ENCODE data around the gene ELP2.
"Not testable (repeated sequence)": the region's sequence is repeated elsewhere in the genome, so short reads cannot be mapped to it uniquely, and the experiment has no call there.

Gene ELP2

DNA sequence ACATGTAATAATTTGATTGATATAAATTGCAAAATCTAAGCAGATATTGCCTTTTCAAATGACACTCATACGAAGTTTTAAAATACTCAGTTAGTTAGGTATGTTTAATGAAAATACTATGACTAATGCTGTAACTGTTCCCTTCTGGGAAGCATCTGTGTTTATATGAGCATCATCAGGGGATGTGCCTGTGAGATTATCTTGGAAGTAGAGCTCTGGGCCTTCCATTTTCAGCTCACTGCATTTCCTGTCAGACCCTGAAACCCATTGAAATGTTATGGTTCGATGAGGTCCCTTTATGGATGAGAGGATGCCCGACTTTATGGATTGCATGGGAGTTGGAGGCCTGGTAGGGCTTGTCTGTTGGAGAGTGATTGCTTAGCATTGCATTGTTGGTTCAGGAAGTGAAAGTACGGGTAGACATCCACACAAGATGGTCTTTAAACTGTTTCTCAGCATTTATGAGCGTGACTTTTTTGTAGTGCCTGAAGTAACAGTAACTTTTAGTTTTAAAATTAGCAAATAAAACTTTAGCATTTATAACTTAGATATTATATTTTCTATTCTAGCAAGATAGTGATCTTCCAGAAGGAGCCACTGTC lies 28.7 kb downstream of the ELP2 start:
- no peak for DNase-seq (ENCODE audit: low read depth)

DNA sequence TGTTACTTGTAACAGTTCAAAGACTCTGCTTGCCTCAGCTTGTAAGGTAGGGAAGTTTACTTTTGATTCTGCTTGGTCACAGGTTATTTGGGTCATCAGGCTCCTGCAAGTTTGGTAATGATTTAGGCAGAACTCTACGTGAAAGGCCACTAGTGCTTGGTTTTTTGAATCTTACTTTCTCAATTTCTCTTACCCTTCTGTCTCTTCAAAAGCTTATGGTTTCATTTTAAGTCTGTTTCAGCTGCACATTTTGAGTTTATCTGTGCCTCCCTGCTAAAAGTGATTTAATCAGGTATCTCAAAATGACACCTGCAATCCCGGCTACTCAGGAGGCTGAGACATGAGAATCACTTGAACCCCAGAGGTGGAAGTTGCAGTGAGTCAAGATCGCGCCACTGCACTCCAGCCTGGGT lies 31.3 kb downstream of the ELP2 start:
- no peak for DNase-seq (ENCODE audit: low read depth)

DNA sequence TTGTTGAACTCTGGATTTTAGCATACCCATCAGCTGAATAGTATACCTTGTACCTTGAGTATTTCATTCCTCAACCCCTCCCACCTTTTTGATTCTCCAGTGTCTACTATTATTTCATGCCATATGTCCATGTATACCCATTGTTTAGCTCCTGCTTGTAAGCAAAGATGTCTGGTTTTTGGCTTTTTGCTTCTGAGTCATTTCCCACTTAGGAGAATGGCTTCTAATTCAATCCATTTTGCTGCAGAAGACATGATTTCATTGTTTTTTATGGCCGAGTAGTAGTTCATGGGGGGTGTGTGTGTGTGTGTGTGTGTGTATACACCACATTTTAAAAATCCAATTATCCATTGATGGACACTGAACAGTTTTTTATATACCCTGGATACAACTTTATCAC lies 33.3 kb downstream of the ELP2 start:
- DNase-seq (ENCODE audit: low read depth): no peak

DNA sequence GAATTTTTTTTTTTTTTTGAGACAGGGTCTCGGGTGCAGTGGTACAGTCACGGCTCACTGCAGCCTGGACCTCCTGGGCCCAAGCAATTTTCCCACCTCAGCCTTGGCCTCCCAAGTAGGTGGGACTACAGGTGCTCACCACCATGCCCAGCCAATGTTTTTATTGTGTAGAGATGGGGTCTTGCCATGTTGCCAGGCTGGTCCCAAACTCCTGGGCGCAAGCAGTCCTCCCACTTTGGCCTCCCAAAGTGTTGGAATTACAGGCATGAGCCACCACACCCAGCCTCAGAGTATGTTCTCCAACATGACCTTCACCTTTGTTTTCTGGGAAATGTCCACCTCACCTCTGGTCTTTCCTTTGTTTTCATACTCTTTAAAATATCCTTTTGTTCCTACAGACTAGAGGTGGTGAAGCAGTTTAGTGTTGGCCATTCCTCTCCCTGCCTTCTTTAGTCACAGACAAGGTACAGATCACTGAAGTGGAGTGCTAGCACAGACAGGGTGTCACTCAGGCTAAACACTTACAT lies 38.1 kb downstream of the ELP2 start:
- DNase-seq (ENCODE audit: low read depth): no peak

DNA sequence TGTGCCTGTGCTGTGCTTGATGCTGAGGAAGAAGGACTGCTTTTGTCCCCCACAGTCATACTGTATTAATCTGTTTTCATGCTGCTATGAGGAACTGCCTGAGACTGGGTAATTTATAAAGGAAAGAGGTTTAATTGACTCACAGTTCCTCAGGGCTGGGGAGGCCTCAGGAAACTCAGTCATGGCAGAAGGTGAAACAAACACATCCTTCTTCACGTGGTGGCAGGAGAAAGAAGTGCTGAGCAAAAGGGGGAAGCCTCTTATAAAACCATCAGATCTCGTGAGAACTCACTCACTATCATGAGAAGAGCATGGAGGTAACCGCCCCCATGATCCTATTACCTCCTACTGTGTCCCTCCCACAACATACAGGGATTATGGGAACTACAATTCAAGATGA lies 38.6 kb downstream of the ELP2 start:
- DNase-seq (ENCODE audit: low read depth): not testable (repeated sequence)

DNA sequence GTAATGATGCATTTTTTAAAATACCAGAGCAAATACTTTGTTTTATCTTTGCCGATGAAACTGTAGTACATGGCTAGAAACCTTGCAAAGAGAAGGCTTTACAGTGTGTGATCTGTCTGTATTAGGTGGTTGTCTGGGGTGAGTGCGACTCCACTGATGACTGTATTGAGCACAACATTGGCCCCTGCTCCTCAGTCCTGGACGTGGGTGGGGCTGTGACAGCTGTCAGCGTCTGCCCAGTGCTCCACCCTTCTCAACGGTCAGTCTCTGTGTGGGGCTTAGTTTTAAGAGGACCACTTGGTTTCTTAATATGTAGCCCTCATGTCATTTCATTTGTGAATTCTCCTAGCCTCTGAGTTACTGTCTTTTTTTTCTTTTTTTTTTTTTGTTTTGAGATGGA lies 40.2 kb downstream of the ELP2 start:
- DNase-seq (ENCODE audit: low read depth): no peak

DNA sequence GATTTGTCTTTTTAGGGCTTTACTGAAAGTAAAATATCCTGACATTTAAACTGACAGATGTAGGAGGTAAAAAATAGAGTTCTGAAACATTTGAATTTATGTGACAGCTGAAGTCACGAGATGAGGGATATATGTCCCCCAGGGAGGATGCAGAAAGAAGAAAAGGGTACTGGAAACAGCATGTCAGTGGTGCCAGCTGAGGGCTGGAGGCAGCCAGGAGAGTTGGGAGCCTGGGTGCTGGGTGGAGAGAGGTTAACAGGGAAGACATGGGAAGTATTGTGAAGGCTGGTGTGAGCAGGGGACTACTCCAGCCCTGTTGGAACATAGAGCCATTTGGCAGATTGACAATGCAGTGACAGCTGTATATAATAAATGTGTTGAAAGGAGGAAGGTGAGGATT lies 45.8 kb downstream of the ELP2 start:
- no peak for DNase-seq (ENCODE audit: low read depth)

DNA sequence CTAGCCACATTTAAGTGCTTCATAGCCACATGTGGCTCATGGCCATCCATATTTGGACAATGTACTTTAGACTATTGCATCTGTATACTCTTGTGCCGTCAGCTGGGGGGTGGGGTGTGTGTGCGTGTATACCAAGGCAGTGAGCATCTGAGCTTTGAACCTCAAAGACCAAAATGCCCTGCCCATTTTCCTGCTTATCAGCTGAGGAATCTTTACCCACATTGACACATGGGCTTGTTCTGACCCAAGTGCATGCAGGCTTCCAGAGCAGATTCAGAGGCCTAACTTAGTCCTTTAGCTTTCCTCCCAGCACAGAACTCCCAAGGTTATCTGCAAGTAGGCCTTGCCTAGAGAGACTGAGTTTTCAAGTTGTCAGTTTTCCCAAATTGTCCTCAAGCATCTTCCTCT lies 46.5 kb downstream of the ELP2 start:
- no peak for DNase-seq (ENCODE audit: low read depth)

DNA sequence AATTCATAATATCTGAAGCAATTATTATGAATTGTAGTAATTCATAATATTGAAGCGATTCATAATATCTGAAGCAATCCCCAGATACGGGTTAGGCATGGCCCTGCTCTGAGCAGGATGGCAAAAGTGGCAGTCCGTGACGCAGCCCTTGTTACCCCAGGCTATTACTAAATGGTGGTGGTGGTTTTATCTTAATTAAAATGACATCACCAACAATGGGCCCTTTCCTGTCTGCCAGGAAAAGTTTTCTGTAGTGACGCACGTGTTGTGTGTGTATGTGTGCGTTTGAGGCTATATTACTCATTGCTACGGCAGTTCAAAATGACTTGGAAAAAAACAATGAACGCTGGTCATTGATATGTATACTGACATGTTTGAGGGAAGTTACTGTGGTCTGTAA lies 47.0 kb downstream of the ELP2 start:
- no peak for DNase-seq (ENCODE audit: low read depth)

DNA sequence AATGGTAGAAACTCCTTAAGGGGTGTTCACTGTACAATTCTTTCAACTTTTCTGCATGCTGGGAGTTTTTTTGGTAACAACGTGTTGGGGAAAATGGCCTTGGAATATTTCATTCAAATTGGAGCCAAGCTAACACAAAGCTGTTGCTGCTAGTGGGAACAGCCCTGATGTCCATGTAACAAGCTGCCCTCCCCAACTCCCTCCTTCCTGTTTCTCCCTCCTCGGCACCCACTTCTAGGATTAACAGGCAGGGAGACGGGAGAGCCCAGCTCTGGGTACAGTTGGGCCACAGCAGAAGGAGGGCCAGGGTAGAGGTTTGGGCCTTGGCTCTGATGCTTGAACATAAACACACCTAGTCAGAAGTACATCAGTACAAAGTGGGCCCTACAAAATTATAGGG lies 48.2 kb downstream of the ELP2 start:
- DNase-seq (ENCODE audit: low read depth): no peak

DNA sequence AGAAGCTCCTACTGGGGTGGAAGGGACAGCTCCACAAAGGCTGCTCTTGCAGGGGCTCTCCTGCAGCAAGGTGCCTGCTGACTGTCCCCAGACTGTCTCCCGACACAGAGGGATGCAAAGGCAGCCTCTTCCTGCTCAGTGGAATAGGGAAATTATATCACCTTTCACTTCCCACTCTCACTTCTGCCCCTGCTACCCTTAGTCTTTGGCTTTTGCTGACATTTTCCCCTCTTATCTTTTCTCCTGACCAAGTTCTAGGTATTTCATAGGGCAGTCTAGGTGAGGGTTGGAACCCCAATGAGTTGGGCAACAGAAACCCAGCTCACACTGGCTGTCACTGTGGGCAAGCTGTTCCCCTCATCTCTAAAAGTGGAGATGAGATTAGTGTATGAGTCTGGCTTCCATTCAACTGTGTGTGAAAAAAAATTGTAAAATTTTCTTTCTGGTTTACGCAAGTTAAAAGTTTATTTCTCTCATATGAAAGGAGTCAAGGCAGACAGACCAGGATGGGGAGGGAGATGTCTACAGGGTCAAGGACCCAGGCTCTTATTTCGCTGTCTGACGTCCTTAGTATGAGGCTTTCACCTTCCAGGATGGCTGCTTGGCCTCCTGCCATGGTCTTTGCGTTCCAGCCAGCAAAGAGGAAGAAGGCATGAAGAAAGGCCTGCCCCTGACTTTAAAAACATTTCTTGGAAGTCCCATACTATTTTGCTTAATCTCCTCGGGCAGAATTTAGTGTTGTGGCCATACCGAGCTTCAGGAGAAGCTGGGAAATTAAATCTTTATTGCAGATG lies 50.1 kb downstream of the ELP2 start:
- no peak for DNase-seq (ENCODE audit: low read depth)

DNA sequence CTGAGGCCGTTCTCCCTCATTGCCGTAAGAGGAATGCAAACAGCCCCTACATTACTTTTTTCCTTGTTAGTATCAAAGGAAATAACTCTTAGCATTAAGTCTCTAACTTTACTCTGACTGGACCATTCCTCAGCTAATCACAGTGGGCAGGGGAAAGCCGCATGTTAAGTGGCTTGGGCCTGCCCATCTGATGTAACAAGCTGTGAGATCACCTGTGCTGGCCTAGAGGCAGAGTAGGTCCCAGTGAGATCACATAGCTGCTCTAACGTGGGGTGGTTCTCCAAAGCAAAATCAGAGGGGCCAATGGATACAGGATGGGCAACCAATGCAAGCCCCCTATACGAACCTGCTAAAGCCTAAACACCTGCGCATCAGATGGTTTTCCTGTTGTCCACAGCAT lies 51.7 kb downstream of the ELP2 start:
- no peak for DNase-seq (ENCODE audit: low read depth)

DNA sequence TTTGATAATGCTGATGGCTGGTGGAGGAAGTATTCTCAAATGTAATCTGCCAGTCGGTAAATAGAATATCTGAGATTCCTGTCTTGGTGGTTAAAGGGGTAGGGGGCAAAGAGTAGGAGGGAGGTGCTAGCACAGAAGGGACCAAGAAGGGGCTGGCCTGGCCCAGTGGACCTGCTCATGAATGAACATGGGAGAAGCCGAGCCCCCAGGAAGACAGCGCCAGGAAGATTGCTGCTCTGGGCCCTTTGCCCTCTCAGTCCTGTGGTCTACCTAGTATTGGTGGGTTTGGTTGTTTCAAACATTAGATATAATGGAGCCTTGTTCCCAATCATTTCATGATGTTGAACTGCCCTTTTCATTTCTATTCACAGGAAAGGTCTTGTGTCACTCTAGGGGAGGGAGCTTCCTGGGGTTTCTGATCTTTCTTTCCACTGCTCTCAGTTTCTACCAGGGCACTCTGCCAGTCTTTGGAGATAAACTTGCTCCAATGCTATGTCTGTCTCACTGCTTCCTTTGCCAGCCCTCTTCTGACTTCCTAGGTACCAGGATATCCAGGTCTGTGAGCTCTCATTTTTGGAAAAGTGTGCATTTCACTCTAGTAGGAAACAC lies 52.3 kb downstream of the ELP2 start:
- no peak for DNase-seq (ENCODE audit: low read depth)

DNA sequence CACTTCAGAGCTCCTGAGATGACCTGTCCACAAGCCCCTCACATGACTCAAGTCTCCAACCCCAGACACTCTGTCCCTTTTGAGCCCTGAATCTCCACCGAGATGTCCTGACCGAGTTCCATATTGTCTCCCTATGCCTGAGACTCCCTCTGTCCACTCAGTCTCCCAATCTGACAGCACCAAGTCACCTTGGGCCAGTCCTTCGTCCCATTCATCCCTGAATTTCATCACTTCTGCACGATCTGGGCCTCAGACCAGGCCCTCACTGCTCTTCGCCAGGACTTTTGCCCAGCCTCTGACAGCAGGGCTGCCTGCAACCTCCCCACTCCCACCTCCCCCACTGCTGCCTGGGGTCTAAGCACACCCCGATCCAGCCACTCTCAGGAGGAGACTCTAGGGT lies 53.3 kb downstream of the ELP2 start:
- no peak for DNase-seq (ENCODE audit: low read depth)

DNA sequence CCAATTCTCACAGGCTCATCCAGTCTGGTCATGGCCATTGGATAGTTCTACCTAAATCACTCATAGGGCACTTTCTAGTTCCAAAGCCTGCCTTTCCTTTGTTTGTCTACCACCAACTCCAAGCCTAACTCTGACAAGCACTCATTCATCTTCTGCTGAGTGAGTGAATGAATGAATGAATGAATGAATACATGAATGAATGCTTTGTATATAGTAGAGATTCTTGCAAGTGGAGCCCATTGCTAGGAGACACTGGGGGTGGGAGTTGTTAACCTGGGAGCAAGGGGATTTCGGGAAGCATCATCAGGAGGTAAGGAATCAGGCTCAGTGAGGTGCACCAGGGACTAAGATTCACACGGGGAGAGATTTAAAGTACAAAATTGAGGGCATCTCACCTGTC lies 54.3 kb downstream of the ELP2 start:
- no peak for DNase-seq (ENCODE audit: low read depth)

DNA sequence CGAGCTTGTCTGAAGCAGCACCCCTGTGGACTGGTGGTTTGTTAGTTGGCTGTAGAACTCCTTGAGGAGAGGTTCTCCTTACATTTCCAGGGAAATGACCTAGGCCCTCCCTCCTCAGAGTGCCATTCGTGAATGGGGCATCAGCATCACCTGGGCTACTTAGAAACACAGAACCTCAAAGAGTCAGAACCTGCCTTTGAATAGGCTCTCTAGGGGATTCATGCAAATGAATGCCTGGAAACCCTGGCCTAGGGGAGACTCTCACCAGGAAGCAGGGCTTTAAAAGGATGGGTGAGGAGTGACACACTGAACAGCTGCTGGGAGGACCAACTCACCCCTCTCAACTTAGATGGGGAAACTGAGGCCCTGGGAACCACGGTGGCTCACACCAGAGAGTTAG lies 55.5 kb downstream of the ELP2 start:
- DNase-seq (ENCODE audit: low read depth): no peak

DNA sequence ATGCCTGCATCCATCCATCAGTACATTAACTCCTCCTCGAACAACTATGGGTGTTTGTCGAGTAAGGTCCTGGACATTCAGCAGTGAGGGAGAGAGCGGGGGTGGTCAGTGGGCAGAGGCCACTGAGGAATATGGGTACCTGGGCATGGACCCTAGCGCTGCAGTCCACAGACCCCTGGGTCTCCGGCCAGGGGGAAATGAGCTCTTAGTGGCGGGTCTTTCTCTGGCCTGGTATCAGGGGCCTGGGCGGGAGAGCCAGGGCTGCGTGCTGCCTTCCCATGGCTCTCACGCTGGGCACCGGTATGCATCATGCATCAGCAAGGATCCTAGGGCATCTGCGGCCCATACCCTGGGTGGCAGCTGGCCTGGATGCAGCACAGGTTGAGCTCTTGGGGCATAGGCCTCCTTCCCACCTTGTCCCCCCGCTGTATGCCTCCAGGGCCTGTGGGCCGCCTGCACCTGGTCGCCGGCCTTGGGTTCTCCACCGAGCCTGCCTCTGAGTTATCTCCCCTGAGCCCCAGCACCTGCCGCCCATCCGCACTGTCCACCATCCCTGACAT lies 56.3 kb downstream of the ELP2 start:
- DNase-seq (ENCODE audit: low read depth): no peak

DNA sequence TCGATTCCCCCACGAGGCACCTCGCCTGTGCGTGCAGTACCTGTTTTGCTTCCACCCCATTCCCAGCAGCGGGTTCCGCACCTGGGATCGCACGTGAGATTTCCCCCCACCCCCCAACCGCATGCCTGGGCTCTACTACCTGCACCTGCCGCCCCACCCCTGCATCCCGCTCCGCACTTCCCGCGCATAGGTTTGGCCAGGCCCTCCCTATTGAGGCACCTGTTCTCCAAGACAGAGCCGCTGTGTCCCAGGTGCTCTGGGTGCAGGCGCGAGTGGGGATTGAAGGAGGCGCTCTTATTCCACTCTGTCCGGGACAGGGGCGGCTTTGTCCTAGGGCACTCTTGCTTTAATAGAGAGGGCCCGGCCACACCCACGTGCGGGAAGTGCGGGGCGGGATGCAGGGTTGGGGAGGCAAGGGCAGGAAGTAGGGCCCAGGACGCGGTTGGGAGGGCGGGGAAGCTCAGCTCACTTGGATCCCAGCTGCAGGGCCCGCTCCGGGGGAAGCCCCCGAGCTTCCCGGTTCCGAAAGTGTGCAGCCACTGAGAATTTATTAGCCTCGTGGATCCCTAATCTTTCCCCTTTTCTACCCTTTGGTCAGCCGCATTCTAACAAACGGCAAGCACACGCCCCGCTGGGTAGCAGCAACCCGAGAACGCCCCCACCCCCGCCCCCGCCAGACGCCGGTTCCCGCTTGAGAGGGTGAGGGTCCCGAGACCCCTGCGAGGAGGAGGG lies 56.9 kb downstream of the ELP2 start:
- no peak for DNase-seq (ENCODE audit: low read depth)

DNA sequence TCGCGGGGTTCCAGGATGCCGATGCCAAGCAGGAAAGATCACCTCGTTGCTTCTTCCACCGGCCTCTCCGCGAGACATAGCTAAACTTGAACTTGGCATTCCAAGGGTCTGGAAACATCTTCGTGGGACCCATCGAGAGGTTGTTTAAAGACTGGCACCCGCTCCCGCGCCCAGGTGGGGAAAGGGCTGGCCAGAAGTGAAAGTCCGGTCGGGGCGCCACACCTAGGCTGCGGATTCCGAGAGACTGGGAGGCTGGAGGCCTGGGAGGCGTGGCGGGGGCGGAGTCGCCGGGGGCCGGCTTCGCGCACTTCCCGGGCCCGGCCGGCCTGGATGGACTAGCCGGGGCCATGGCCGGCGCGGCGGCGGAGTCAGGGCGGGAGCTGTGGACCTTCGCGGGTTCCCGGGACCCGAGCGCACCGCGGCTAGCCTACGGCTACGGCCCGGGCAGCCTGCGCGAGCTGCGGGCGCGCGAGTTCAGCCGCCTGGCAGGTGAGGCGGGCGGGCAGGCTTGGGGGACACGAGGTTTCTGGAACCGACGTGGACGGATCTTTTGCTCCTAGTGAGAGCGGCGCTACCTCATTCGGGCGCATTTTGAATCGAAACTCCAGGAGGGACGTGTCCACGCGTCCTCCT lies 57.6 kb downstream of the ELP2 start, which contains the start of gene MOCOS:
MOCOS (plus strand) TSS at position 305 of the 633 bp plus-strand sequence; CDS start at position 348, 43 bp downstream.
- peak; percentile 12 for DNase-seq (ENCODE audit: low read depth)

DNA sequence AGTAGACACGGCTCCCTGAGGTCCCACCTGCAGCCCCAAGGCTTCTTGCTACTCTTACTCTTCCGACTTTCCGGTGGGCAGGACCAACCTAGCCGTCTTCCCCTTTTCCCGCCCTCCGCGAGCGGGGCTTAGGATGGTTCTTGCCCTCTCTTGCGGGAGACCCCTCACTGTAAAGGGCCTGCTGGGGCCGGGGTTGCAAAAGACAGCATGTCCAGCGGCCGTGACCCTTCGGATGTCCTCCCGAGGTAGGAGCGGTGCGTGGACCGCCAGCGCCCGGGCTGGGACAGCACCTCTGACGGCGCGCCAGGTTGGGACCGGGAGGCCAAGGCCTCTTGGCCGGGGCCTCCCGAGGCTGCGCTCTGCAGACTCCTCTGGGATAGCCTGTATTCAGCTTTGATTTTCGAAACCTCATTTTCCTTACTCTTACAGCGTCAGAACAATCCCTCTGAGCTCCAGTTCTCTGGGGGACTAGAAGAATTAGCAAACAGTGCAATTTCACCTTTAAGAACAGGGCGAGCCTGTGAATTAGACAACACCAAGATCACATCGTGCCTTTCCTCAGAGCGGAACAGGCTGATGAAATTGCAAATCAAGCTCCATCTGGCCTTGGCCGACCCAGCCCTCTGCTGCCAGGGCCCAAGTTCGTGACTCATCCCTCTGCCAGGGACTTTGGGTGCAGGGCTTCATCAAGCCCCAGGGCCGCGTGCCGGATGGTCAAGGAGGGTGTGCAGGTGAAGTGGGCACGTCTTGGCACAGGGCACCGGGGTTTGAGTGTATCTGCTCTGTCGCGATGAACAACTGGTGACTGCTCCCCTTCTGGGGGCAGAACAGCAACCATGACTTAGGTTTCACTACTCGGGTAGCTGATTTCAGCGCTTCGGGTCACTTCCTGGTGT lies 58.4 kb downstream of the ELP2 start:
- DNase-seq (ENCODE audit: low read depth): no peak

DNA sequence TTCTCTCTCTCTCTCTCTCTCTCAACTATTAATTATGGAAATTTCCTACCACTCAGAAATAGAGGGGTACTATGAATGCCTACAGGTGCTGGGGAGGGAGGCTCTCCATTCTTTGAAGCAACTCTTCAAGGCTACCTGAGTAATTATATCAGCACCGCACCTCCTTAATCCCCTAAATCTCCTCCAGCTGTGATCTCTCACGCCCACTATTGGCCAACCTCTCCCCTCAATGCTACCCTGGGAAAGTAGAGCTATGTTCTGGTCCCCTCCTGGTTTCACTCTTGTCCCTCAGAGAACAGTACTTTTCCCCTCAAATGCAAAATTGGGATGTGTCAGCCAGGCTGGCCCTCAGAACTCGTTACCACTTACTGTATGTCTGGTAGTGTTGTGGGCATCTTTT lies 59.2 kb downstream of the ELP2 start:
- DNase-seq (ENCODE audit: low read depth): no peak
